ENCODE data around the gene CHST7.

DNA sequence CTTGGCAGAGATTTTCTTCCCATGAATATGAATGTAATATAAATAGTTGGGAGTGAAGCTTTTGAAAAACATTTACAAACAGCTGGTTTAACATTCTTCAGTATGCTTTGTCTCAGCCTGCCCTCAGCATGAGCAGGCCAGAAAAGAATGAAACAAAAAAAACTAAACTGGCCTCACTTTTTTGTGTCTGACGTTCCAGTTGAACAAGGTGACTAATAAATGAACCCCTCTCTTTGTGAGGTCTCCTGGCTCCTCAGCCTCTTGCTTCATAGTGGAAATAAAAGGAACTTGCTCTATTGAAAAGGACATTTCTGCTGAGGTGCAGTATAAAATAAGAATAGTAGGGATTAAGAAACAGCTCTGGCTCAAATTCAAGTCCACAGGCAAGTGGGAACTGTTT is 9.4 kb downstream of the CHST7 start:
- TF ChIP-seq, protein P1, sequence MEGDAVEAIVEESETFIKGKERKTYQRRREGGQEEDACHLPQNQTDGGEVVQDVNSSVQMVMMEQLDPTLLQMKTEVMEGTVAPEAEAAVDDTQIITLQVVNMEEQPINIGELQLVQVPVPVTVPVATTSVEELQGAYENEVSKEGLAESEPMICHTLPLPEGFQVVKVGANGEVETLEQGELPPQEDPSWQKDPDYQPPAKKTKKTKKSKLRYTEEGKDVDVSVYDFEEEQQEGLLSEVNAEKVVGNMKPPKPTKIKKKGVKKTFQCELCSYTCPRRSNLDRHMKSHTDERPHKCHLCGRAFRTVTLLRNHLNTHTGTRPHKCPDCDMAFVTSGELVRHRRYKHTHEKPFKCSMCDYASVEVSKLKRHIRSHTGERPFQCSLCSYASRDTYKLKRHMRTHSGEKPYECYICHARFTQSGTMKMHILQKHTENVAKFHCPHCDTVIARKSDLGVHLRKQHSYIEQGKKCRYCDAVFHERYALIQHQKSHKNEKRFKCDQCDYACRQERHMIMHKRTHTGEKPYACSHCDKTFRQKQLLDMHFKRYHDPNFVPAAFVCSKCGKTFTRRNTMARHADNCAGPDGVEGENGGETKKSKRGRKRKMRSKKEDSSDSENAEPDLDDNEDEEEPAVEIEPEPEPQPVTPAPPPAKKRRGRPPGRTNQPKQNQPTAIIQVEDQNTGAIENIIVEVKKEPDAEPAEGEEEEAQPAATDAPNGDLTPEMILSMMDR (IDR thresholded peaks at IDR 0.05): no peak
- TF ChIP-seq EZH2 (IDR thresholded peaks at IDR 0.05) (no peak), EZH2phosphoT487 (IDR thresholded peaks at IDR 0.05) (no peak)
